Kidney capillary endothelial cell (primary cell): Measurements from ENCODE around the gene NFATC2.
A peak's percentile ranks its signal among the peaks of the same experiment; 100 is the strongest.
"Not testable (repeated sequence)": the region's sequence is repeated elsewhere in the genome, so short reads cannot be mapped to it uniquely, and the experiment has no call there.

Experiments used
- DNase-seq: peaks from one replicate; pipeline ENCODE4 v3.0.0-alpha.2; 2018; ENCODE audit warnings: low spot score

Gene NFATC2

DNA sequence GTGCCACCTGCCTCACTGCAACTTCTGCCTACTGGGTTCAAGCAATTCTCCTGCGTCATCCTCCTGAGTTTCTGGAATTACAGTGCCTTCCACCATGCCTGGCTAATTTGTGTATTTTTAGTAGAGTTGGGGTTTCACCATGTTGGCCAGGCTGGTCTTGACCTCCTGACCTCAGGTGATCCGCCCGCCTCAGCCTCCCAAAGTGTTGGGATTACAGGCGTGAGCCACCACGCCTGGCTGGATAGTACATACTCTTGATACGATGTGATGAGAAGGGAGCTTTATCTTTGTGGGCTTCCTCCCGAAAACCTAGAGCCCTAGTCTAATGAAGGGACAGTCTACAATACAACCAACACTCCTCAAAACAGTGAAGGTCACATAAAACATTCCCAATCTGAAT lies 2.4 kb downstream of the NFATC2 start:
- DNase-seq: not testable (repeated sequence)

DNA sequence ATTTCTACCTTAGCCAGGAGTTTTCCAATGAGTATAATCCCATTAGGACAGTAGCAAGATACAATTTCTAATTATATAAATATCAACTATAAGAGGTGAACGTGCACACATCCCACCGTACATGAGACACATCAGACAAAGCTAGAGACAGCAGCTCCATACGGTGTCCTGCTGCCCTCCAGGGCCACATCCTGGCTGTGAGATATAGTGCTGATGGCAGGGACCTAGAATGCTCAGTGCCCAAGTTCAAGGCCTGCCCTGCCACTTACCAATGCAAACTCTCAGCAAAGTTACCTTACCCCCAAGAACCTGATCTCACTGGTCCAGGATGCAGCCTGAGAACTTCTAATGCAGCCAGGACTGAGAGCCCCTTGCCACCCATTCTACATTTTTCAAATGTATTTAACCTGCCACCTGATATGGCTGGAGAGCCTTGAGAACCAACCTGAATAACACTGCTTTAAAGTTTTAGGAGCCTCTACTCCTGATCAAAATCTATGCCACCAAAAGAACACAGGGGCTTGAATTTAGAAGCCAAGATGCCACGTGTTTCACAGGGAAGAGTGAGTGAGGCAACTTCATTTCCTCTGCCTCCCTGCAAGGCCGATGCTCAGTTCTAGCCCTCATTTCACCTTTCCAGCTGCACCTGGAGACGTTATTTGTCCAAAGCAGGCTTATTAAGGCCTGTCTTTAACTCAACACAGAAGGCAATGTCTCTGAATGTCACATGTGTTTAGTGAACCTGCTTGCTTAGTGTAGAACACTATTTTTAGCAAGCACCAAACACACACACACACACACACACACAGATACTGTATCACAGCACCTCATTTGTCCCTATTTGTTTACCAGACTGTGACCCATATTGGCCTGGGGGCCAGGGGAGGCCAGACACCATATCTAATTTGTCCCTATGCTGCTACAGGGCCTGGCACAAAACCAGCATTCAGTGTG lies 6.1 kb downstream of the NFATC2 start:
- DNase-seq: no peak

DNA sequence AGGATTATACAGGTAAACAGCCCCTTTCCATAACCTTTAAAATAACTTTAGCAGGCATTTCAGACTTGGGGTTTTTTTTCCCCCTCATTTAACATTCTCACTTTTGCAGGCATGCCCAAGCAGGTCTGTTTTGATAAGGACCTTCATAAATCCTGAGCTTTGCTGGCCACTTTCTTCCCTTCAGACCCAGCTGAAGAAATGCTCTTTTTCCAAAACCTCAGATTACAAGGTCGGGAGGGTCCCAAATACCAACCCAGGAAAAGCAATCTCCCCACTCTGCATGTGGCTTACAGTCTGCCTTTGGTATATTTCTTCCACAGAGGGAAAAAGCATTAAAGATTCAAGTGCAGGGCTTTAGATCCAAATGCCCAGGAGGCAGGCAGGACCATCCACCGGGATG lies 6.8 kb downstream of the NFATC2 start:
- DNase-seq: no peak

DNA sequence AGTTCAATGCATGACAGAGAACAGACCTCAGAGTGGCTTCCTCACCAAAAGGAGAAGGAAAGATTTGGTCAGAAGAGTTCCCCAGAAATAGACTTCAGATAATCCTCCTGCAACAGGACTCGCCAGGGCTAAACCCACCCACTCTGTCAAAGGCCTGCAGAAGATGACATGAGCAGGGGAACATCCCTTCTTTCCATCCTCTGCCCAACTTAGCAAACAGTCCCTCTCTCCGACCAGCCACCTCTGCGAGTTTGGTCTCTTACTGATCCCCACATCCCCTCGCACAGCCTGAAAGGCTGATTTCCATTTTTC lies 7.5 kb downstream of the NFATC2 start:
- DNase-seq: no peak

DNA sequence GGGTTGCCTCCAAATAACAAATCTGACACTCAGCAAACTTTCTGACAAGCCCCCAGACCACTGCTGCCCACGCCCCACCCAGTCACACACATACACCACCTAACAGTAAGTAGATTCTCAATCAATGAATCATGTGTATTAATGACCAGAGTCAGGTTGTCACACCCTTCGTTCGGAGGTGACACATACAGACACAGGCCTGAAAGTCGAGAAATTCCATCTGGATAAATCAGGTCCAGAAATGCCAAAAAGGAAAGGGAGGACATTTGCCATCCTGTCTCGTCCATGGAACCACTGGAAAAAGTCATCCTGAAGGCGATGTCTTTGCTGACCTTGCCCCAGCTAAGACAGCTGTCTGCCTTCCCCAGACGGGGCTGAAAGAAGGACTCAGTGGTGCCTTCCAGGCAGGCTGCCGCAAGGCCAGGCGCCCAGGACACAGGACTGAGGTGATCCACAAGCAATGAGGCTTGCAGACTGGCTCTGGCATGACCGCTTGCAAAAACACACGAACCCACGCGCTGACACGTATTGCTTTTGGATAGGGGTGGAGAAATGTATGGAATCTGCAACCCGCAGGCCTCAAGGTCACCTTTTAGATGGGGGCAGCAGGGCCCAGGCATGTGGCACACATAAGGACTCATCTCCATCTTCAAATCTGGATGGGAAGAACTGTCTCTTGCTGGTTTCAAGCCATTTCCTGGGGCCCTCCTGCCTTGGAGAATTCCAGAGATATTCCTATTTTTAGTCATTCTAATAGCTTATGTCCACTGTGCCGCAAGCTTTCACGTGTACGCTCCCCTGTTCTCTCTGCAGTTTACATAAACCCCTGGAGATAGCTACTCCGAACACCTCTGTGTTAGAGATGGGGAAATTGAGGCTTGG lies 9.0 kb downstream of the NFATC2 start:
- peak; percentile 97 for DNase-seq

DNA sequence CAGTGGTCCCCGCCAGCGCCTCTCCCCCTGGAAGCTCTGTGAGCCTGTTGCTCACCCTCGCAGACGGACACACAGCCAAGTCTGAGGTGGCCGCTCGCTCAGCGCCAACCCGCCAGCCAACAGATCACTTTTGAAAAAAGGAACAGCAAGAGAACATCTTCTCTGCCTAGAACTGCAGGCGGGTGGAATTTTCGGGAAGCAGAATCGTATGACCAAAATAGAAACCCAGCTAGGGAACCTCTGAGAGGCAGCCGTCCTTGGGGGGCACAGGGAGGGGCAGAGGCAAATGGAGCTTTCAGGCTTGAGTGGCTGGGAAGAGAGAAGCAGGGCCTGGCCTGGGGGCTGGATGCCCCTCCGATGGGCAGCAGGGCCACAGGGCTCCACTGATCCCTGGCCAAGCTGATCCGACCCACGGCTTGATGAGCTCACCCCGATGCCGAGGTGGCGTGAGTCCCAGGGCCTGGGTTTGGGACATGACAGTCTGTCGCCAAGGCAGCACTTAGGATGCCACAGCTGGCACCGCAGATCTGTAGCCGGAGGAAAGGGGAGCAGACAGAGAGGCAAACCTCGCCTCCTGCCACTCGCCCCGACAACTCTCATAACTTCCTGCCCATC lies 9.8 kb downstream of the NFATC2 start:
- DNase-seq: peak; percentile 64

DNA sequence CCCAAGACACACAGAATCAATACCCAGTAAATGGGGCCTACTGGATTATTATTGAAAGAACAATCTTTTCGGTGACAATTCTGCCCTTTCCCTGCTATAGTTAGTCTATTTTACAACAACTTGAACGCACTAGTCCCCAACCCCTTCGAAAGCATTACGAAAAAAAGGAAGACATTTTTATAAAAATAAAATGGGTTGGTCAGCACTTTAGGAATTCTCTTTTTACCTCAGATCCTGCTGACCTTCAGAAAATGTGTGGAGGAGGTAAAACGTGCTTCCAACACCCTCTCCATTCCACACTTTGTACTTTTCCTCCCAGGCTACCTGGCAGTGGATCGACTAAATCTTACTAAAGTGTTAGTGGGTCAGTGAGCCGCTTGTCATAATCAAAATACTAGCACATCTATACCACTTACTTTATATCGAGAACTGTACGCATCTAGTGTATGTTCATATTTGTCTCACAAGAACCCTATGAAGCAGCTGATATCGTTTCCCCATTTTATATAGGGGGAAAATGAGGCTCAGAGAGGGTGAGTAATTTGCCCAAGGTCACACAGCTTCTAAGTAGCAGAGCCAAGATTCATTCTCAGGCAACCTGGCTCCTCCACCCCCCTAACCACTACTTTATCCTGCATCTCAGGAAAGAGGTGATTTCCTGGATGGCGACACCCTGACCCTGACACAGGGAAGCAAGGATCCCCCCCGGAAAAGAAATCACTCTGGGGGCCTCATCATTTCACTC lies 10.6 kb downstream of the NFATC2 start:
- DNase-seq: peak; percentile 30

DNA sequence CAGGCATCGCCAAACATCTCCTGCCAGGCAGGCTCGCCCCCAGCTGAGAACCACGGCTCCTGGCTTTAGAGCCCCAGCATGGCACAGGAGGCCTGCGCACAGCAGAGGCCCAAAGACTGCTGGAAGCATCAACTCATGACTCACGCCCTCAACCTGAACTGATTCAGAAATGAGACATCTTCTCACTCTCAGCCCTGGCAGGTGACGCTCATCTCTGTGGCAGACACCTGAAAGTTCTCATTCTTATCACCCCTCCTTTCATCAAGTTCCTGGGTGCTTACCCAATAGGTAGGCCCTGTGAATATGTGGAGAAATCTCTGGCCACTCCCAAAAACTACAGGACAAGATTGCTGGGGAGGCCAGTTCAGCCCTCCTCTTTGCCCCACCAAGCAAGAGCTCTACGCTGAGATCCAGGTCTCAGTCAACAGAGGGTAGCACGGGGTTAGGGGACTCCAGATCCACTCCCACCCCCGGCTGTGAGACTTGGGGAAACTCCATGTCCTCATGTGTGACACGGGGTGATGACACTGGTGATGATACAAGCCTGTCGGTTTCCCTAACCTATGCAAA lies 11.3 kb downstream of the NFATC2 start:
- DNase-seq: no peak

DNA sequence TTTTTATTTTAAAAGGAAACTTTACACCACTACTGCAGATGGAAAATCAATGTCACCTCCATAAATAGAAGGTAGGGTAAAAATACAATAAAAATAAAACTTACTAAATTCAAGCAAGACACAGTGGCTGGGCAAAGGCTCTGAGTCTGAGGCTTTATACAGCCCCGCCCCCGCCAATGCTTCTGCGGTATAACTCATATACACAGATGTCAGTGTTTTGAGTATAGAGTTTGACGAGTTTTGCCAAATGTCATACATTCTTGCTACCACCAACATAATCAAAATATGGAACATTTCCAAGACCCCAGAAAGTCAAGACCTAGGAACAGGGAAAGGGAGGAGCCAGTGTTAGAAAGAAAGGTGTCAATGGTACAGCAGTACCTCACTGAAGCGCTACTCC lies 12.8 kb downstream of the NFATC2 start:
- no peak for DNase-seq

DNA sequence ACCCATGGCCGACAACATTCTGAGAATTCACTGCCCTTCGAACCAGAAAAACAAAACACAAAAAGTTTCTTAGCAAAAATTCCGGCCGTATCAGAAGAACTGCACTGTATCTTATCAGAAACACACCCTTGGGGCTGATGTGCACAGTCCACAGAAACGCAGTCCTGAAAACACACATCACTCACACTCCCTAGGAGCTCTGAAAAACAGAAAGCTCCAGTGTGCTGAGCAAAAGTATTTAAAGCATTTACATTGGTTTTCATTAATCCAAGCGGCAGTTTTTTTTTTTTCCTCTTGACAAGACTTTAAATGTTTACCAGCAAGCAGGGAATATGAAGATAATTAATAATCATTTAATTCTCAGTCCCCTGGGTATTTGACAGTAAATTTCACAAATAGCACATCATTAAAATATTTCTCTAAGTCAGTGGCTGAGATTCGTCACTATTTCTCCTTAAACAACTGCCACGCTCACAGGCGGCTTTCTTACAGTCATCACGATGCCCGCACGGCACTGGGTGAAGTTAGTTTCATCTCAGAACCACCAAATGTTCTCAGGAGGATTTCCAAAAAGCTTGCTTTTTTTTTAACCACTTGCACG lies 13.3 kb downstream of the NFATC2 start:
- DNase-seq: no peak

DNA sequence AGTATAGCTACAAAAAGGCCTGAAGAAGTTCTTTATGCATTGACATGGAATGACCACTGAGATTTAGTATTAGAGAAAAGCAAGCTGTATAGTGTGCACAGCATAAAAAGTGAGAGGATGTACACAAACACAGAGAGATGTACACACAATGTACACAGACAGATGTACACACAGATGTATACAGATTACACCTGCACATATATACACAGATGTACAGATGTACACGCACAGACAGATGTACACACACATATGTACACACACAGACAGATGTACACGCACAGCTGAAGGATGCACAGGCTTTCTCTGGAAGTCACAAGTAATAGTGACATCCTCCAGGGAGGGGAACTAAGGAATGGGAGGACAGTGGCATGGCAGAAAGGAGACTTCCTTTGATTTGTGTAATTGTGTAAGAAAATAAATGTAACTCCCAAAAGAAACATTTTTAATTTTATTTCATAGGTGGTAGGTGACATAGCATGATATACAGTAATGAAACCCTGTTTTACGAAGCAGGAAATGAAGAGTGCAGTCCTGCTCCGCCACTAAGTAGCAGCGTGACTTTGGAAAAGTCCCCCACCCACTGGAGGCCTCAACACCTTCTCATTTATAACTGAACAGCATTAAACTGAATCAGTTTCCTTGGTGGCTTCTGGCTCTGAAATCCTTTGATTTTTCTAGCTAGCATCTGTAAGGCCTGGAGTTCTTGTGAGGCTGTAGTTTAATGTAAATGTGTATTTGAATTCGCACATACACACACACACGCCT lies 14.1 kb downstream of the NFATC2 start:
- no peak for DNase-seq

DNA sequence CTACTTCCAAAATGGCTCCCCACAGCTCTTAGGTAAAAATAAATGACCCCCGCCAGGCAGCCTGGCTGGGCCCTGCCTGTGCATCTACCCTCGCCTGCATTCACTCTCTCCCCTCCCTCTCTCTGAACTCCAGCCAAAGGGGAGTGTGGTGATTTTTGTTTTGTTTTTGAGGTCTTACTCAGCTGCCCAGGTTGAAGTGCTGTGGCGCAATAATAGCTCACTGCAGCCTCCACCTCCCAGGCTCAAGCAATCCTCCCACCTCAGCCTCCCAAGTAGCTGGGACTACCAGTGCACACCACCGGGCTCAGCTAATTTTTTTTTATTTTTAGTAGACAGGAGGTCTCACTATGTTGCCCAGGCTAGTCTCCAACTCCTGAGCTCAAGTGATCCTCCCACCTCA lies 15.8 kb downstream of the NFATC2 start:
- DNase-seq: no peak

DNA sequence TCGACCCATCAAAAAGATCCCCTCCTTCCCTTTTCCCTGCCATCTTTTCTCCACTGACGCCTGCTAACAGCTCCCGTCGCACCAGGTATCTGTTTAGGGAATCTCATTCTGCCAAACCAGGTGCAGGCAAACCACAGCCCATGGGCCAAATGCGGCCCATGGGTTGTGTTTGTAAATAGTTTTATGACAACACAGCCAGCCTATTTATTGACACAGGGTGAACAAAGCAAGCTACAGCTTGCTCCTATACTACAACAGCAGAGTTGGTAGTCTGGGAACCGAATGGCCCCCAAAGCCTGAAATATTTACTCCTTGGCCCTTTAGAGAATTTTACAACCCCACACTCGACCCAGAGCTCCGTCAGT lies 16.4 kb downstream of the NFATC2 start:
- peak; percentile 11 for DNase-seq

DNA sequence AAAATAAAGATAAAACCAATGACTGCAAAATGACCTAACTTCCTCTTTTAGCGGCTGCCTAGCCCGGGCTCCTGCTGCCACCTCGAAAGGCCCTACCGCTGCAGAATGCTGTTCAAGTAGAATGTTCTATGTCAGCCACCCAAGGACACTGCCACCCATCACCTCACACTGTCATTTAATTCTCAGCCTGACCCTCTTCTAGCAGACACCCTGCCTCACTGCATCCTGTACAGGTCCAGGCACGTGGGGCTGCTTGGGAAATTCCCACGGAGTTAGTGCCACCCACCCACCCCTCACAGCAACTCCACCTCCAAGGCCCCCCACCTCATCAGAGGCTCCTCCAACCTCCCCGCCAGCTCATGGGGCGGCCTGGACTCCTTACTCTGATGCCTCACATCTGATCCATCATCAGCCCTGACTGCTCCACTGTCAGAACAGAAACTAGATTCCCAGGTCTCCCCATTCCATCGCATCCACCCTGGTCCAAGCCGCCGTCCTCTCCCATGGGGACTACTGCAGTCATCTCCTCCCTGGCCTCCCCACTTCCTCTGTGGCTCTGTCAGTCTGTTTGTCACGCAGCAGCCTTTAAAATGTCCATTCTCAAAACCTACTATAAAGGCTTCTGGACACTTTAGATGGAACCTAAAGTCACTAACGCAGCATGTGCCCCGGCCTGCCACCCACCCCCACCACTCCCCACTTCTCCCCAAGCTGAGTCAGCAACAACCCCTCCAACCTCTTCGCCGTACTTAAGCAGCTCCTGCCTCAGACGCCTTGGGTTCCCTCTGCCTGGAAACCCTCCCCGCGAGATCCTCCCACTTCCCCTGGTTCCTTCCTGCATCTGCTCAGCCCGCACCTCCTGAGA lies 17.0 kb downstream of the NFATC2 start:
- DNase-seq: peak; percentile 45

DNA sequence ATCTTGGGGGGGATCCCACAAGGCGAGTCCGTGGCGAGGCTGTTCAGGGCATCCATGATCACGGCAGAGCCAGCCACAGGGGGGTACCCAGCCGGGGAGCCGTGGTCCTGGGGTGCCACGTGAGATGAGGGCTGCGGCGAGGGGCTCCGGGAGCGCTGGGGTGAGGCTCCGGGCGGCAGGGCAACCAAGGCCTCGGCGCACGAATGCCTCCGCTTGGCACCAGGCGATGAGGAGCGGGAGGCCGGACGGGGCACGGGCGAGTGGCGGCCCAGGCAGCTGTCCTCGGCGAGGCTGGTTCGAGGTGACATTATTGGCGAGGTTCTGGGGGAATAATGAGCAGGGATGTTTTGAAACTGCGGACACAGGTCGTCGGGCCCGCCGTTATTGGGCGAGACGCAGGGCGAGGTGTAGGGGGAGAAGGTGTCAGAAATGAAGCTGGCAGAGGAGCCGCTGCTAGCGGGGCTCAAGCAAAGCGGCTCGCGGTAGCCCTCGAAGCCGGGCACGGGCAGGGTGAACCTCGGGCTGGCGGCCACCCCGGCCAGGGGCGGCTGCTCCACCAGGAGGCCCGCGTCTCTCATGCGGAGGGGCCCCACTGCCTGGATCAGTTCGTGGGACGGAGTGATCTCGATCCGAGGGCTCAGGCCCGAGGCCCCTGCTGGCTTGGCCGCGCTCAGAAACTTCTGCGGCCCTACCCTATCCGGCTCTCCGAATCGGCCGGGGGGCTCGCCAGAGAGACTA lies 19.1 kb downstream of the NFATC2 start:
- DNase-seq: no peak

DNA sequence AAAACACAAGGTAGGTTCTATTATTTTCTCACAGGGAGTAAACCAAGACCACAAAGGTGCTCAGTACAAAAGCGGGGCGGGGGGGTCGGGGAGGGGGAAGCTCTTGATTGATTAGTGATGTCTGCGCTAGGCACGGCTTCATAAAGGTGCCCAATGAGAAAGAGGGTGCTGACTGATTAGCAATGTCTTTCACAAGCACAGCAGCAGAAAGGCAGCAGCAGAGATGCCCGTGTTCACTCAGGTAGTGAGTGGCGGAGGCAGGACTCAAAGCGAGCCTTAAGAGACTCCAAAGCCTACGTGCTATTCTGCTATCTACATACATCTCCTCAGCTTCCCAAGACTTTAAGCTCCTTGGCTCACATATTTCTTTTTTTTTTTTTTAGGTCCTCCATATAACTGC lies 20.3 kb downstream of the NFATC2 start:
- DNase-seq: no peak

DNA sequence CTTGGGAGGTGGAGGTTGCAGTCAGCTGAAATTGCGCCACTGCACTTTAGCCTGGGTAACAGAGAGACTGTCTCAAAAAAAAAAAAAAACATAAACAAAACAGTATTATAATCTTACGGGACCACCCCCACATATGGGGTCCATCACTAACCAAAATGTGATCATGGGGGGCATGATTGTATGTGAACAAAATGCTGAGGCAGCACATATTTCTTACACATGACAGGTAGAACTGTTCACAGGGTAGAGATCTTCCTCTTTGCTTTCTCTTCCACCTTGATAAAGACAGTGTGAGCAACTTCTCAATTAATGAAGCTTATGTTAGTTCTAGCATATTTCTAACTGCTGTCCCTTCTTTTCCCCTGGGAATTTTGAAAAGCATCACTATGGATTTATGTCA lies 24.7 kb downstream of the NFATC2 start:
- DNase-seq: no peak

DNA sequence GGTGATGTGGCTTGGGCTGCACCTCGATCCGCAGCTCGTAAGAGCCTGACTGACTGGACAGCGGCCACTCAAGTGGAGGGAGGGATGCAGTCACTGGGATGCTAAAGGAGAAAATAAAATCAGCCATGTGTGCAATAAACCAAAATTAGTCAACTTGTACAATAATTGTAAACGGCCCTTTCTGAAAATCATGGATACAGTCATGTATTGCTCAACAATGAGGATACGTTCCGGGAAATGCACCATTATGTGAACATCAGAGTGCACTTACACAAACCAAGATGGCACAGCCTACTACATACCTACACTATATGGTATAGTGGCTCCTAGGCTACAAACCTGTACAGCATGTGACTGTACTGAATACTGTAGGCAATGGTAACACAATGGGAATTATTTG lies 25.7 kb downstream of the NFATC2 start:
- no peak for DNase-seq

DNA sequence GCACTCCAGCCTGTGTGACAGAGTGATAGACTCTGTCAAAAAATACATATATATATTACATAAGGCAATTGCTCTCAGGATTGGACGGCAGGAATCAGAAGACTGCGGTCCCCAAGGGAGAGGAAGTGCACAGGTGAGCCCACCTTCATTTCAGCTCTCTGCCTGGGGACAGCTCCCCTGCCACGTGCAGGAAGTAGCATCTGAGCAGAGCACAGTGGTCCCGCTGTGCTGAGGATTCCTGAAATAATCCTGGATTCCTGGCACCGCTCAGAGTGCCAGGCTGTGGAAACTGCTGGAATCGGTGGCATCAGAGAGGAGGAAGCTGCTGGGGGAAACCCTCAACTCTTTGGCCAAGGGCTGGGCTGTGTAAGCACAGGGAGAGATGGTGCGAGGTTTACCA lies 27.7 kb downstream of the NFATC2 start:
- DNase-seq: no peak
